Ovary (tissue), 3 donors: ENCODE data around the gene OR7G2.
"Not testable (repeated sequence)": the region's sequence is repeated elsewhere in the genome, so short reads cannot be mapped to it uniquely, and the experiment has no call there.

ENCODE experiments used
- POLR2A ChIP-seq: fragments of 450-650 bp; IDR thresholded peaks from one replicate; pipeline ENCODE4 v1.6.1; 2017; ENCODE audit warnings: antibody characterized with exemption, mild to moderate bottlenecking, moderate library complexity
- TF ChIP-seq, protein P1 (sequence below), 3 donors: fragments of 450-650 bp in 2 of 3; fragments of 200-600 bp in 1 of 3; IDR thresholded peaks; one replicate each; pipeline versions ENCODE4 v1.5.1 to v1.8.0; 2016 to 2022; ENCODE audit warnings: antibody characterized with exemption in 3 of 3, mild to moderate bottlenecking in 1 of 3
- donor health status: DM: no; HTN: no; CAD: no.

DNA sequence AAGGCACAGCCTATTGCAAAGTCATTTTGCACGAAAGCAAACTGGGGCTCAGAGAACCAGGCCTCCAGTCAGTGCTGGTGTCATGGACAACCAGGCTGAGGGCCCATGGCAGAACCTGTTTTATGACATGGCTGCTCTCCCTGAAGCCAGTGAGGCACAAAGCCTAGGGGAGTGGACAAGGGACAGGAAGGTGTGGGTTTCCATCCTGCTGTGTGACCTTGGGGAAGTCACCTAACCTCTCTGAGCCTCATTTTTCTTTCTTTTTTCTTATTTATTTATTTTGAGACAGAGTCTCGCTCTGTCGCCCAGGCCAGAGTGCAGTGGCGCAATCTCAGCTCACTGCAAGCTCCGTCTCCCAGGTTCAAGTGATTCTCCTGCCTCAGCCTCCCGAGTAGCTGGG lies 35.6 kb downstream of the OR7G2 start:
- TF ChIP-seq, protein P1, sequence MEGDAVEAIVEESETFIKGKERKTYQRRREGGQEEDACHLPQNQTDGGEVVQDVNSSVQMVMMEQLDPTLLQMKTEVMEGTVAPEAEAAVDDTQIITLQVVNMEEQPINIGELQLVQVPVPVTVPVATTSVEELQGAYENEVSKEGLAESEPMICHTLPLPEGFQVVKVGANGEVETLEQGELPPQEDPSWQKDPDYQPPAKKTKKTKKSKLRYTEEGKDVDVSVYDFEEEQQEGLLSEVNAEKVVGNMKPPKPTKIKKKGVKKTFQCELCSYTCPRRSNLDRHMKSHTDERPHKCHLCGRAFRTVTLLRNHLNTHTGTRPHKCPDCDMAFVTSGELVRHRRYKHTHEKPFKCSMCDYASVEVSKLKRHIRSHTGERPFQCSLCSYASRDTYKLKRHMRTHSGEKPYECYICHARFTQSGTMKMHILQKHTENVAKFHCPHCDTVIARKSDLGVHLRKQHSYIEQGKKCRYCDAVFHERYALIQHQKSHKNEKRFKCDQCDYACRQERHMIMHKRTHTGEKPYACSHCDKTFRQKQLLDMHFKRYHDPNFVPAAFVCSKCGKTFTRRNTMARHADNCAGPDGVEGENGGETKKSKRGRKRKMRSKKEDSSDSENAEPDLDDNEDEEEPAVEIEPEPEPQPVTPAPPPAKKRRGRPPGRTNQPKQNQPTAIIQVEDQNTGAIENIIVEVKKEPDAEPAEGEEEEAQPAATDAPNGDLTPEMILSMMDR (IDR thresholded peaks at IDR 0.05), result not testable (repeated sequence)
- not testable (repeated sequence) for TF ChIP-seq POLR2A
